K562 (cell line): ENCODE data around the gene PGF. TPM values are rescaled to one million over a fixed set of nuclear protein-coding genes. Genes with fewer than 3 reads are reported as not detected.

ENCODE experiments used
- ATAC-seq: fragments of 200-7000 bp; cut with Tn5 transposase; 3 replicates; pipeline ENCODE4 v1.9.1; 2020; ENCODE audit warnings: moderate library complexity
- BruUV-seq: library from RNA; stranded (reverse); fragments of 400-500 nt; replicated peaks from 2 replicates; lab custom pipeline; 2021; lab: Mats Ljungman, UMichigan
- CTCF ChIA-PET: fragments of 300-600 bp; formaldehyde crosslinking; extraction: SDS; loops from one replicate; lab custom pipeline; 2021; ENCODE audit warnings: low intra/inter-chr PET ratio; lab: Yijun Ruan, JAX
- POLR2A ChIA-PET: fragments of 300-600, 350-650 bp; sonication (Branson Sonifier 250); formaldehyde crosslinking; extraction: SDS; loops from one replicate; lab custom pipeline; 2021; ENCODE audit warnings: antibody characterized with exemption, inconsistent platforms; lab: Yijun Ruan, JAX
- DNase-seq, 4 experiments: peaks; one replicate each; pipeline versions ENCODE4 v3.0.0 to v3.0.0-alpha.2; 2011 to 2018; ENCODE audit warnings: low spot score in 3 of 4, mixed read lengths in 3 of 4; ENCODE audit errors: extremely low read depth in 1 of 4
- FAIRE-seq: peaks from 2 replicates; lab custom pipeline; 2011; peaks lifted over from hg19 to GRCh38; lab: Jason Lieb, UNC
- H2AFZ ChIP-seq: 2 replicates; pipeline ENCODE4 v1.6.0; 2011; ENCODE audit warnings: low read depth, low read length, control low read depth, inconsistent platforms
- H3K27ac ChIP-seq: fragments of 200-600 bp; 3 replicates; pipeline ENCODE4 v1.8.0; 2011; ENCODE audit warnings: low read depth, mild to moderate bottlenecking, control low read depth, inconsistent platforms, low read length, moderate library complexity, mixed read lengths; ENCODE audit errors: extremely low read depth
- H3K27me3 ChIP-seq, 2 experiments: fragments of 300-600 bp in 1 of 2; 2 replicates in 1 of 2; 3 replicates in 1 of 2; pipeline versions ENCODE4 v1.6.0 to v1.8.0; 2011; ENCODE audit warnings: inconsistent platforms in 2 of 2, low read length in 2 of 2, mild to moderate bottlenecking in 1 of 2, mixed read lengths in 1 of 2, moderate library complexity in 1 of 2; ENCODE audit not compliant: control insufficient read depth in 2 of 2, insufficient read depth in 2 of 2
- H3K36me3 ChIP-seq: fragments of 300-600 bp; 3 replicates; pipeline ENCODE4 v1.8.0; 2011; ENCODE audit warnings: mild to moderate bottlenecking, low read length, inconsistent platforms; ENCODE audit not compliant: control insufficient read depth, insufficient read depth
- H3K4me1 ChIP-seq, 2 experiments: fragments of 200-600 bp in 1 of 2; replicated peaks in 1 of 2; 2 replicates in 1 of 2; 3 replicates in 1 of 2; pipeline versions ENCODE4 v1.5.1 to v1.8.0; 2011; ENCODE audit warnings: inconsistent platforms in 2 of 2, low read length in 2 of 2, mild to moderate bottlenecking in 1 of 2, mixed read lengths in 1 of 2, moderate library complexity in 1 of 2; ENCODE audit not compliant: control insufficient read depth in 2 of 2, insufficient read depth in 2 of 2
- H3K4me2 ChIP-seq: 2 replicates; pipeline ENCODE4 v1.6.1; 2011; ENCODE audit warnings: low read length, control low read depth, inconsistent platforms, mixed read lengths; ENCODE audit not compliant: insufficient read depth
- H3K4me3 ChIP-seq: fragments of 200-600 bp; sonication (generic), shearing (Covaris generic); 2 replicates; pipeline ENCODE4 v1.5.1; 2016; ENCODE audit warnings: control low read depth, inconsistent platforms
- H3K79me2 ChIP-seq: fragments of 200-600 bp; 3 replicates; pipeline ENCODE4 v1.8.0; 2011; ENCODE audit warnings: low read length, inconsistent platforms; ENCODE audit not compliant: control insufficient read depth, insufficient read depth
- H3K9ac ChIP-seq, 2 experiments: 2 replicates each; pipeline versions ENCODE4 v1.6.0 to v1.6.1; 2011; ENCODE audit warnings: low read depth in 2 of 2, low read length in 2 of 2, control low read depth in 1 of 2, inconsistent platforms in 1 of 2, mild to moderate bottlenecking in 1 of 2, mixed read lengths in 1 of 2; ENCODE audit not compliant: insufficient read depth in 1 of 2
- H3K9me1 ChIP-seq: one replicate; pipeline ENCODE4 v1.6.0; 2011; ENCODE audit warnings: inconsistent platforms, mild to moderate bottlenecking, low read length, moderate library complexity; ENCODE audit not compliant: control insufficient read depth, insufficient read depth
- H3K9me3 ChIP-seq: replicated peaks from 2 replicates; pipeline ENCODE4 v1.5.1; 2011; ENCODE audit warnings: low read depth, low read length, inconsistent platforms; ENCODE audit not compliant: control insufficient read depth, insufficient read depth
- H4K20me1 ChIP-seq: replicated peaks from 2 replicates; pipeline ENCODE4 v1.6.1; 2011; ENCODE audit warnings: low read length, inconsistent platforms, mixed read lengths; ENCODE audit not compliant: control insufficient read depth, insufficient read depth
- BDP1 ChIP-seq: IDR thresholded peaks from 3 replicates; pipeline ENCODE4 v1.6.1; 2011; ENCODE audit not compliant: insufficient read length, insufficient read depth
- CHD7 ChIP-seq: fragments of 200-600 bp; sonication (generic); IDR thresholded peaks from one replicate; pipeline ENCODE4 v1.6.1; 2012; ENCODE audit warnings: mild to moderate bottlenecking, low read depth, low read length, inconsistent platforms
- CTCF ChIP-seq, 3 experiments: IDR thresholded peaks in 2 of 3; conservative IDR thresholded peaks in 1 of 3; 2 replicates each; pipeline ENCODE4 v1.5.1; 2011 to 2012; ENCODE audit warnings: low read length in 3 of 3, mild to moderate bottlenecking in 3 of 3, control low read depth in 2 of 3, improper control_type of control experiment in 1 of 3, inconsistent platforms in 1 of 3, low read depth in 1 of 3, mixed read lengths in 1 of 3, moderate library complexity in 1 of 3; ENCODE audit not compliant: insufficient read depth in 2 of 3
- EZH2 ChIP-seq: IDR thresholded peaks from 2 replicates; pipeline ENCODE4 v1.6.1; 2012; ENCODE audit warnings: low read depth, mild to moderate bottlenecking, inconsistent platforms, low read length, borderline replicate concordance
- NFATC3 ChIP-seq: fragments of 450-650 bp; IDR thresholded peaks from 2 replicates; pipeline ENCODE4 v1.6.1; 2017; ENCODE audit warnings: mild to moderate bottlenecking
- RNF2 ChIP-seq: sonication (generic); IDR thresholded peaks from 2 replicates; pipeline ENCODE4 v1.6.1; 2016
- ZBTB9 ChIP-seq: fragments of 450-650 bp; formaldehyde crosslinking; IDR thresholded peaks from 2 replicates; pipeline ENCODE4 v1.4.0; 2020; ENCODE audit warnings: mild to moderate bottlenecking, moderate library complexity
- ZNF561 ChIP-seq: fragments of 450-650 bp; formaldehyde crosslinking; conservative IDR thresholded peaks from 2 replicates; pipeline ENCODE4 v1.4.0; 2020; ENCODE audit warnings: mild to moderate bottlenecking, moderate library complexity
- WGBS: fragments of 100-300 bp; shearing (Covaris generic); methylation state at CpG from one replicate; pipeline ENCODE4 v1.1.6; 2016; ENCODE audit warnings: low coverage, mixed read lengths; ENCODE audit not compliant: insufficient coverage; ENCODE audit errors: missing lambda C conversion rate; 5-methylcytosine and 5-hydroxymethylcytosine counted together
- in situ Hi-C: fragments of 300-500 bp; cut with MboI; formaldehyde crosslinking; loops from 4 replicates; pipeline ENCODE4 v1.15.0; 2018; ENCODE audit warnings: inconsistent platforms, mixed read lengths
- intact Hi-C: fragments of 100-400 bp; cut with micrococcal nuclease; formaldehyde crosslinking; loops from 2 replicates; pipeline ENCODE4 v1.14.2; 2022
- polyA plus RNA-seq, 8 experiments: library from polyadenylated mRNA; depleted of rRNA in 4 of 8; stranded (reverse) in 5 of 8; unstranded in 3 of 8; fragments of >200 nt; fragmentation: Nextera tagmentation in 2 of 8; fragmentation: Illumina TruSeq in 1 of 8; extraction: Ambion mirVana in 2 of 8; extraction: Trizol in 1 of 8; gene quantifications; 2 replicates each; pipeline versions ENCODE4 v1.2.1 to v1.2.3, GENCODE V29; 2011 to 2014; ENCODE audit warnings: inconsistent platforms in 1 of 8, missing spikeins in 1 of 8
- total RNA-seq, 7 experiments: library from RNA; depleted of rRNA in 6 of 7; stranded (reverse); fragments of >200 nt in 6 of 7; fragmentation: Illumina TruSeq in 2 of 7; extraction: Trizol in 2 of 7; gene quantifications; 2 replicates each; pipeline versions ENCODE4 v1.2.1 to v1.2.3, GENCODE V29; 2011 to 2021; ENCODE audit warnings: low replicate concordance in 1 of 7

PGF gene
- total and polyA plus RNA-seq, 9 of the 15 experiments (the other 6 are each of a cell fraction or from before 2014, with no cell fraction given), result 0.04 to 0.44 (median 0.18) TPM

GRCh38 chr14:74979029-74979428 lies 23.6 kb upstream of the PGF start:
- in situ Hi-C loops (no loop called here), intact Hi-C loops (no loop called here)
- Histone ChIP-seq H4K20me1 (no peaks in the 10 kb centered on the region), H3K27ac (no peak overlapping the region), H3K27me3 (no peaks in the 10 kb centered on the region), H3K36me3 (no peaks in the 10 kb centered on the region), H2AFZ (no peak overlapping the region), H3K9me3 (no peaks in the 10 kb centered on the region), H3K4me3 (no peak overlapping the region), H3K9ac (no peak overlapping the region), H3K4me1 (peaks cover 0 to 25% of the 10 kb centered on the region in 2 experiments; a peak in 2 of 5 replicates), H3K4me2 (no peak overlapping the region), H3K9me1 (no peaks in the 10 kb centered on the region), H3K79me2 (no peaks in the 10 kb centered on the region)
- CTCF ChIA-PET, result no interaction called here
- WGBS, result 21% methylated on average over 4 of the region's 4 CpGs
- FAIRE-seq (no peak), ATAC-seq (no peak), DNase-seq (peak in 1 of 4 experiments; percentile 3)
- POLR2A ChIA-PET, result interaction anchor here (0.6 kb wide), 1 partner anchor 17 kb away, joined by 3 read pairs; no protein-coding TSS in a partner anchor
- no TSS peak for BruUV-seq
- TF ChIP-seq ZNF561, result no peak
- TF ChIP-seq EZH2, result no peak
- TF ChIP-seq BDP1, result no peak
- TF ChIP-seq RNF2, result no peak
- no peak for TF ChIP-seq NFATC3
- no peak for TF ChIP-seq CHD7
- TF ChIP-seq ZBTB9, result no peak
- no peak for TF ChIP-seq CTCF (IDR thresholded peaks at IDR 0.05 in 2 of 3, conservative IDR thresholded peaks at IDR 0.05 in 1 of 3; ENCODE audit: insufficient read depth in 2 of 3, low read depth in 1 of 3, low read length in 3 of 3)
